Measurements from ENCODE around the gene DCAF8L2.

The DCAF8L2 gene

DNA sequence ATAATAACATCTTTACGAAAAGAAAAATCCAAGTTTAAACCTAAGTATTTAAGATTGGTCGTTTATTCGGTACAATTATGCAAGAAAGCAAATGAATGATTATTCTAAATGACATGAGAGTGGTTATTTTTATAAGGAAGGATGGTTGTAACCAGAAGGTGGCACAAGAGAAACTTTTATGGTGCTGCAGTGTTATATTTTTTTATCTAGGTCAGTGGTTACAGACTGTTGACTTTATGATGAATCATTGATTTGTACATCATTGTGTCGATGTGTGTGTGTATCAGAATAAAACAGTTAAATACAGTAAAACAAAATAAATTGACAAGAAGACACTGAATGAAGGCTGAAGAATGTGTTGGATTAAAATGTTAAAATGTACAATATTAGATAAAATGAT, 9.8 kb downstream of the DCAF8L2 start:
- Histone ChIP-seq H3K23ac (ENCODE audit: low read length in 2 of 2) (no peak overlapping the region), H3K9me3 (ENCODE audit: control insufficient read depth, low read length) (no peaks in the 10 kb centered on the region)
- 94% methylated on average over 3 of the region's 4 CpGs for WGBS

DNA sequence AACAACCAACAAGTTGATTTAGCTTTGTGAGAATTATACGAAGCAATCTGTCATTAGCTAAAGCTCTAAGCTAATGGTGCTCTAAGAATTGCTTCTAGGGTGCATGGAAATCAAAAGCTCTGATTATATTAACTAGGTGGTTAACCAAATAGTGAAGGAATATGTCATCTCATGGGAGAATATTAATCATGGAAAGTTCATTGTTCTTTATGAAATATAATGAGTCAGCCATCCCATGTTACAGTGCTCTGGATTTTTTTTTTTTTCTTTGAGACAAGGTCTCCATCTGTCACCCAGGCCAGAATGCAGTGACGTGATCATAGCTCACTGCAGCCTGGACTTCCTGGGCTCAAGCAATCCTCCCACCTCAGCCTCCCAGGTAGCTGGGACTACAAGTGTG, 10.5 kb downstream of the DCAF8L2 start:
- Histone ChIP-seq H3K14ac (ENCODE audit: low read length in 2 of 2) (no peak overlapping the region), H3K4me1 (ENCODE audit: control insufficient read depth, insufficient read depth, low read depth, low read length) (no peaks in the 10 kb centered on the region), H3K27ac (ENCODE audit: low read length, poor library complexity, severe bottlenecking) (no peak overlapping the region), H2AFZ (ENCODE audit: low read depth, low read length) (no peak overlapping the region), H3K36me3 (ENCODE audit: control insufficient read depth in 1 of 2, insufficient read depth in 2 of 2, low read depth in 1 of 2, low read length in 2 of 2) (no peaks in the 10 kb centered on the region), H4K91ac (ENCODE audit: low read length) (no peak overlapping the region), H3K4me2 (ENCODE audit: low read length, poor library complexity, severe bottlenecking) (no peak overlapping the region), H3K4ac (ENCODE audit: low read depth in 1 of 2, low read length in 2 of 2) (no peak overlapping the region), H2BK12ac (ENCODE audit: low read length in 2 of 2) (no peak overlapping the region), H2AK5ac (ENCODE audit: low read length, severe bottlenecking) (no peak overlapping the region), H3K9me3 (ENCODE audit: control insufficient read depth, low read length) (no peaks in the 10 kb centered on the region), H3K4me3 (ENCODE audit: insufficient read depth in 1 of 2, low read depth in 1 of 2, low read length in 2 of 2) (no peak overlapping the region), H2BK120ac (ENCODE audit: low read depth, low read length) (no peak overlapping the region), H3K79me1 (replicated peaks; ENCODE audit: low read length, poor library complexity, severe bottlenecking) (no peaks in the 10 kb centered on the region), H2BK15ac (ENCODE audit: low read depth, poor library complexity, severe bottlenecking) (no peak overlapping the region), H3K23ac (ENCODE audit: low read length in 2 of 2) (no peak overlapping the region), H3K18ac (ENCODE audit: low read depth in 1 of 2, low read length in 2 of 2) (no peak overlapping the region), H2BK5ac (ENCODE audit: low read depth, low read length, poor library complexity, severe bottlenecking) (no peak overlapping the region), H3K9ac (ENCODE audit: low read length) (no peak overlapping the region), H4K8ac (ENCODE audit: low read length) (no peak overlapping the region), H3K27me3 (ENCODE audit: control insufficient read depth in 1 of 2, insufficient read depth in 1 of 2, low read length in 2 of 2) (no peaks in the 10 kb centered on the region)
- 95% methylated on average over 2 of the region's 2 CpGs for WGBS
- no peak for DNase-seq

More for the DNA sequence above, 9.8 kb downstream of the DCAF8L2 start:
- H3K4me1 ChIP-seq (ENCODE audit: control insufficient read depth, insufficient read depth, low read depth, low read length), result no peaks in the 10 kb centered on the region
- no peak overlapping the region for H2AK5ac ChIP-seq (ENCODE audit: low read length, severe bottlenecking)
- H3K27me3 ChIP-seq (ENCODE audit: control insufficient read depth in 1 of 2, insufficient read depth in 1 of 2, low read length in 2 of 2), result no peaks in the 10 kb centered on the region
- H2AFZ ChIP-seq (ENCODE audit: low read depth, low read length), result no peak overlapping the region
- H3K4me3 ChIP-seq (ENCODE audit: insufficient read depth in 1 of 2, low read depth in 1 of 2, low read length in 2 of 2), result no peak overlapping the region
- no peak overlapping the region for H3K4ac ChIP-seq (ENCODE audit: low read depth in 1 of 2, low read length in 2 of 2)
- no peak overlapping the region for H3K14ac ChIP-seq (ENCODE audit: low read length in 2 of 2)
- H3K9ac ChIP-seq (ENCODE audit: low read length), result no peak overlapping the region
- no peak overlapping the region for H3K4me2 ChIP-seq (ENCODE audit: low read length, poor library complexity, severe bottlenecking)
- no peak overlapping the region for H3K27ac ChIP-seq (ENCODE audit: low read length, poor library complexity, severe bottlenecking)
- no peak overlapping the region for H4K91ac ChIP-seq (ENCODE audit: low read length)
- H2BK120ac ChIP-seq (ENCODE audit: low read depth, low read length), result no peak overlapping the region
- no peak overlapping the region for H2BK5ac ChIP-seq (ENCODE audit: low read depth, low read length, poor library complexity, severe bottlenecking)
- H2BK12ac ChIP-seq (ENCODE audit: low read length in 2 of 2), result no peak overlapping the region
- no peaks in the 10 kb centered on the region for H3K36me3 ChIP-seq (ENCODE audit: control insufficient read depth in 1 of 2, insufficient read depth in 2 of 2, low read depth in 1 of 2, low read length in 2 of 2)
- no peaks in the 10 kb centered on the region for H3K79me1 ChIP-seq (replicated peaks; ENCODE audit: low read length, poor library complexity, severe bottlenecking)
- no peak overlapping the region for H3K18ac ChIP-seq (ENCODE audit: low read depth in 1 of 2, low read length in 2 of 2)
- DNase-seq, result no peak
- no peak overlapping the region for H4K8ac ChIP-seq (ENCODE audit: low read length)
- H2BK15ac ChIP-seq (ENCODE audit: low read depth, poor library complexity, severe bottlenecking), result no peak overlapping the region

DNA sequence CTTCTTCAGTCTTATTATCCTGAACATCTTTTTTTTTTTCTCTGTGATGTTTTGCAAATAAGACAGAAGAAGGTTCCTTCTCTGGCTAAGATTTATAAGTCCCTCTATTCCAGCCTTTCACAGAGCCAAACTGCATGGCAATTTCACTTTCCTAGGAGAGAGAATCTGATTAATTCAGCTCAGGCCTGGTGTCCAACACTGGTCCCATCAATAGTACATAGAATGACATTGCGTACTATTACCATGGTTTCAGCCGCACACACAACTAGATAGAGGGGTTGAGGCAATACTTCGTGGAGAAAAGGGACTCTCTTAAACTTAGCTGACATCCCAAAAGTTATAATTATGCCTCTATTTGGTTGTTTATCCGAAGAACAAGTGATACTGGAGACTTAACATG, 18.5 kb downstream of the DCAF8L2 start:
- Histone ChIP-seq H3K9me3 (ENCODE audit: control insufficient read depth, low read length) (no peaks in the 10 kb centered on the region), H2BK5ac (ENCODE audit: low read depth, low read length, poor library complexity, severe bottlenecking) (no peak overlapping the region), H3K14ac (ENCODE audit: low read length in 2 of 2) (no peak overlapping the region), H3K4me3 (ENCODE audit: insufficient read depth in 1 of 2, low read depth in 1 of 2, low read length in 2 of 2) (no peak overlapping the region), H3K79me1 (replicated peaks; ENCODE audit: low read length, poor library complexity, severe bottlenecking) (no peaks in the 10 kb centered on the region), H4K91ac (ENCODE audit: low read length) (no peak overlapping the region), H3K4ac (ENCODE audit: low read depth in 1 of 2, low read length in 2 of 2) (no peak overlapping the region), H4K8ac (ENCODE audit: low read length) (no peak overlapping the region), H3K4me2 (ENCODE audit: low read length, poor library complexity, severe bottlenecking) (no peak overlapping the region), H3K9ac (ENCODE audit: low read length) (no peak overlapping the region), H3K36me3 (ENCODE audit: control insufficient read depth in 1 of 2, insufficient read depth in 2 of 2, low read depth in 1 of 2, low read length in 2 of 2) (no peaks in the 10 kb centered on the region), H2BK120ac (ENCODE audit: low read depth, low read length) (no peak overlapping the region), H3K4me1 (ENCODE audit: control insufficient read depth, insufficient read depth, low read depth, low read length) (no peaks in the 10 kb centered on the region), H2AK5ac (ENCODE audit: low read length, severe bottlenecking) (no peak overlapping the region), H3K23ac (ENCODE audit: low read length in 2 of 2) (no peak overlapping the region), H2AFZ (ENCODE audit: low read depth, low read length) (no peak overlapping the region), H3K27me3 (ENCODE audit: control insufficient read depth in 1 of 2, insufficient read depth in 1 of 2, low read length in 2 of 2) (no peaks in the 10 kb centered on the region), H2BK15ac (ENCODE audit: low read depth, poor library complexity, severe bottlenecking) (no peak overlapping the region), H3K27ac (ENCODE audit: low read length, poor library complexity, severe bottlenecking) (no peak overlapping the region), H2BK12ac (ENCODE audit: low read length in 2 of 2) (no peak overlapping the region), H3K18ac (ENCODE audit: low read depth in 1 of 2, low read length in 2 of 2) (no peak overlapping the region)
- WGBS, result no CpG with 5 or more reads among the region's 4 CpGs
- DNase-seq, result no peak

DNA sequence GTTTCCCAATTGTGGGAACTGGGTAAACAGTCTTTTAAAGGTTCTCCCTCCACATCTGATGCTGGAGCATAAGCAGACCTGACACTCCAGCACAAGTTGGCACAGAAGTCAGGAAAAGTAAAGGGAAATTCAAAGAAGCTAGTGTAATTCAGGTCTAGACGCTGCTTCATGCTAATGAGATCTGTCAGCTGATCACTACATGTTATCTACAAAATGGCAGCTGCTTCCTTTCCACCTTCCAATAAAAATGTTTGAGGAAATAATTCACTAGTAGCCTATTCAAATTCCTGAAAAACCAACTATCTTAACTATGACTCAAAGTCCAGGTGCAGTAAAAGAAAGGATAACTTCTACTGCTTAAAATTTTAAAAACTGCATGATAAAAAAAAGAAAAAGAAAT, 29.3 kb downstream of the DCAF8L2 start:
- Histone ChIP-seq H3K23ac (ENCODE audit: low read length in 2 of 2) (no peak overlapping the region), H2BK5ac (ENCODE audit: low read depth, low read length, poor library complexity, severe bottlenecking) (no peak overlapping the region), H3K9me3 (ENCODE audit: control insufficient read depth, low read length) (no peaks in the 10 kb centered on the region), H3K4me1 (ENCODE audit: control insufficient read depth, insufficient read depth, low read depth, low read length) (no peaks in the 10 kb centered on the region), H2AK5ac (ENCODE audit: low read length, severe bottlenecking) (no peak overlapping the region), H4K8ac (ENCODE audit: low read length) (no peak overlapping the region), H2BK120ac (ENCODE audit: low read depth, low read length) (no peak overlapping the region), H3K4me3 (ENCODE audit: insufficient read depth in 1 of 2, low read depth in 1 of 2, low read length in 2 of 2) (no peak overlapping the region), H2BK12ac (ENCODE audit: low read length in 2 of 2) (no peak overlapping the region), H2BK15ac (ENCODE audit: low read depth, poor library complexity, severe bottlenecking) (no peak overlapping the region), H3K14ac (ENCODE audit: low read length in 2 of 2) (no peak overlapping the region), H2AFZ (ENCODE audit: low read depth, low read length) (no peak overlapping the region), H3K18ac (ENCODE audit: low read depth in 1 of 2, low read length in 2 of 2) (no peak overlapping the region), H4K91ac (ENCODE audit: low read length) (no peak overlapping the region), H3K36me3 (ENCODE audit: control insufficient read depth in 1 of 2, insufficient read depth in 2 of 2, low read depth in 1 of 2, low read length in 2 of 2) (no peaks in the 10 kb centered on the region), H3K27me3 (ENCODE audit: control insufficient read depth in 1 of 2, insufficient read depth in 1 of 2, low read length in 2 of 2) (peaks cover 0 to 2% of the 10 kb centered on the region in 2 experiments), H3K9ac (ENCODE audit: low read length) (no peak overlapping the region), H3K4me2 (ENCODE audit: low read length, poor library complexity, severe bottlenecking) (no peak overlapping the region), H3K79me1 (replicated peaks; ENCODE audit: low read length, poor library complexity, severe bottlenecking) (no peaks in the 10 kb centered on the region), H3K27ac (ENCODE audit: low read length, poor library complexity, severe bottlenecking) (no peak overlapping the region), H3K4ac (ENCODE audit: low read depth in 1 of 2, low read length in 2 of 2) (no peak overlapping the region)
- no peak for DNase-seq
- no CpG with 5 or more reads among the region's 1 CpG for WGBS

Measured in mesenchymal stem cell (in vitro differentiated cells and primary cell).